NT2/D1 (cell line): ENCODE data around the gene PROK1.

Experiments
- SUZ12 ChIP-seq: IDR thresholded peaks from 2 replicates; pipeline ENCODE4 v1.6.1; 2011; ENCODE audit not compliant: insufficient read length, insufficient read depth; ENCODE audit errors: extremely low read depth
- YY1 ChIP-seq: IDR thresholded peaks from 2 replicates; pipeline ENCODE4 v1.6.1; 2011; ENCODE audit not compliant: insufficient read length, insufficient read depth
- ZNF274 ChIP-seq: IDR thresholded peaks from 2 replicates; pipeline ENCODE4 v1.6.1; 2011; ENCODE audit warnings: mild to moderate bottlenecking, low read depth, low read length

- TF ChIP-seq YY1 (no peak), ZNF274 (no peak), SUZ12 (no peak)
Measured at GRCh38 chr1:110476028-110476765, 25.2 kb downstream of the PROK1 start.
